Measurements from ENCODE around the gene SLC16A10. TPM values are rescaled to one million over a fixed set of nuclear protein-coding genes. Genes with fewer than 3 reads are reported as not detected.

SLC16A10 gene
- total and polyA plus RNA-seq, 2 of the 8 experiments (the other 6 are each of a cell fraction or from before 2014, with no cell fraction given), result 18.6 to 23.2 TPM

DNA sequence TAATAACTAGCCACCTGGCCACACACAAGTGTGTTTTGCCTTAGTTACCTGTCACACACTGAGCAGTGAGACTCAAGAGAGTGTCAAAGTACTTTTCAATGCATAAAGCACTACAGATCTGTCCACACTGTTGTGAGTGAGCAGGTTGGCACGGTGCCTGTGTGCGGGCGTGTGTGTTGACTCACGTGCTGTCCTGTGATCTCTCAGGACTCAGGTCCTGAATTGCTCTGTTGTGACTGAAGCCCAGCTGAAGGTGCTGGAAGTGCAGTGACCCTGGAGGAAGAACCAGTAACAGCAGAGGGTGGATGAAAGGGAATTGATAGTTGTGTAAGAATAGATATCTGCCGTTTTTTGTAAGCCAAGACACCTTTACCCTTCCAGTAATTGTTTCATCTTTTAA is 18.3 kb downstream of the SLC16A10 start (continued):
- TF ChIP-seq CREB1 (IDR thresholded peaks at IDR 0.05), result no peak
- TF ChIP-seq TAF1 (IDR thresholded peaks at IDR 0.05; ENCODE audit: low read depth, low read length), result no peak
- no peak for TF ChIP-seq GABPA (IDR thresholded peaks at IDR 0.05; ENCODE audit: borderline replicate concordance, insufficient read depth, low read length)
- no peak for TF ChIP-seq CBX5 (IDR thresholded peaks at IDR 0.05; ENCODE audit: low read depth, low read length)
- no peak for TF ChIP-seq JUN (IDR thresholded peaks at IDR 0.05; ENCODE audit: low read depth, low read length)
- no peak for TF ChIP-seq GTF2F1 (IDR thresholded peaks at IDR 0.05; ENCODE audit: borderline replicate concordance, low read depth, low read length)
- TF ChIP-seq, protein P1, sequence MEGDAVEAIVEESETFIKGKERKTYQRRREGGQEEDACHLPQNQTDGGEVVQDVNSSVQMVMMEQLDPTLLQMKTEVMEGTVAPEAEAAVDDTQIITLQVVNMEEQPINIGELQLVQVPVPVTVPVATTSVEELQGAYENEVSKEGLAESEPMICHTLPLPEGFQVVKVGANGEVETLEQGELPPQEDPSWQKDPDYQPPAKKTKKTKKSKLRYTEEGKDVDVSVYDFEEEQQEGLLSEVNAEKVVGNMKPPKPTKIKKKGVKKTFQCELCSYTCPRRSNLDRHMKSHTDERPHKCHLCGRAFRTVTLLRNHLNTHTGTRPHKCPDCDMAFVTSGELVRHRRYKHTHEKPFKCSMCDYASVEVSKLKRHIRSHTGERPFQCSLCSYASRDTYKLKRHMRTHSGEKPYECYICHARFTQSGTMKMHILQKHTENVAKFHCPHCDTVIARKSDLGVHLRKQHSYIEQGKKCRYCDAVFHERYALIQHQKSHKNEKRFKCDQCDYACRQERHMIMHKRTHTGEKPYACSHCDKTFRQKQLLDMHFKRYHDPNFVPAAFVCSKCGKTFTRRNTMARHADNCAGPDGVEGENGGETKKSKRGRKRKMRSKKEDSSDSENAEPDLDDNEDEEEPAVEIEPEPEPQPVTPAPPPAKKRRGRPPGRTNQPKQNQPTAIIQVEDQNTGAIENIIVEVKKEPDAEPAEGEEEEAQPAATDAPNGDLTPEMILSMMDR (IDR thresholded peaks at IDR 0.05; ENCODE audit: control extremely low read depth in 1 of 3, insufficient read depth in 1 of 3, low read depth in 1 of 3, low read length in 3 of 3), result no peak
